ENCODE data around the gene SRD5A1. TPM values are rescaled to one million over a fixed set of nuclear protein-coding genes. Genes with fewer than 3 reads are reported as not detected.

Gene SRD5A1
- total RNA-seq, 1 donor from 2014 or later: 18.7 TPM

- DNase-seq (ENCODE audit: low read depth): no peak
Measured at GRCh38 chr5:6723816-6724300, 90.6 kb downstream of the SRD5A1 start.

Other genes starting within 250 kb of the SRD5A1 start
- gene UBE2QL1, start 184.6 kb upstream of the SRD5A1 start, total RNA-seq: 0.08 TPM in 1 of 2 replicates, not detected in the other
- 41.8 and 41.9 TPM in 2 replicates for gene NSUN2, start 396 bp upstream of the SRD5A1 start, total RNA-seq
- gene TENT4A, start 80.0 kb downstream of the SRD5A1 start, total RNA-seq: 6.7 and 11.1 TPM in 2 replicates